Activated T-cell treated with anti-CD3 and anti-CD28 coated beads, Interleukin-2, amount 50 U/mL, for 72 hours (primary cell): ENCODE measurements around the gene SLC2A5. TPM values are rescaled to one million over a fixed set of nuclear protein-coding genes. Genes with fewer than 3 reads are reported as not detected.

Source experiments
- ATAC-seq, 2 donors: fragments of 150-1000 bp; cut with Tn5 transposase; replicated peaks in 1 of 2; 2 replicates each; pipeline ENCODE4 v1.10.0; 2021; ENCODE audit warnings: moderate library complexity in 2 of 2, mild to moderate bottlenecking in 1 of 2
- DNase-seq, 2 donors: peaks; one replicate each; pipeline ENCODE4 v3.0.0; 2021 to 2022; ENCODE audit warnings: mixed read lengths in 1 of 2
- H3K27ac Mint-ChIP-seq: one replicate; pipeline ENCODE4 v1.8.0; 2022; ENCODE audit warnings: mild to moderate bottlenecking, moderate library complexity, mixed read lengths
- H3K27me3 Mint-ChIP-seq: one replicate; pipeline ENCODE4 v1.8.0; 2022; ENCODE audit warnings: low read depth, mixed read lengths
- H3K36me3 Mint-ChIP-seq, 2 donors: one replicate each; pipeline ENCODE4 v1.8.0; 2022; ENCODE audit warnings: mixed read lengths in 2 of 2, mild to moderate bottlenecking in 1 of 2; ENCODE audit not compliant: insufficient read depth in 2 of 2
- H3K4me1 Mint-ChIP-seq: one replicate; pipeline ENCODE4 v1.8.0; 2022; ENCODE audit warnings: low read depth, mixed read lengths
- H3K4me3 Mint-ChIP-seq, 2 donors: one replicate each; pipeline ENCODE4 v1.8.0; 2022; ENCODE audit warnings: mild to moderate bottlenecking in 2 of 2, mixed read lengths in 2 of 2, moderate library complexity in 2 of 2
- H3K9me3 Mint-ChIP-seq, 2 donors: one replicate each; pipeline ENCODE4 v1.8.0; 2022; ENCODE audit warnings: mixed read lengths in 2 of 2
- total RNA-seq, 2 donors: library from RNA; stranded (reverse); gene quantifications; one replicate each; pipeline ENCODE4 v1.2.3, GENCODE V29; 2022

Gene SLC2A5
- total RNA-seq: not detected

GRCh38 chr1:9069326-9070100, at the start of gene SLC2A5:
Gene SLC2A5 (minus strand): TSS chr1:9069635. CDS start chr1:9069536, 99 bp downstream.
- Mint-ChIP-seq H3K36me3 (no peaks in the 10 kb centered on the region), H3K4me3 (no peak within 1 kb of the TSS)

GRCh38 chr1:9118186-9118585, 48.8 kb upstream of the SLC2A5 start:
- Mint-ChIP-seq H3K27me3 (no peaks in the 10 kb centered on the region), H3K4me3 (no peak overlapping the region), H3K27ac (no peak overlapping the region), H3K9me3 (no peaks in the 10 kb centered on the region), H3K4me1 (peaks cover 23% of the 10 kb centered on the region), H3K36me3 (no peaks in the 10 kb centered on the region)
- DNase-seq (no peak), ATAC-seq (no peak)

More at GRCh38 chr1:9069326-9070100, at the start of gene SLC2A5:
- H3K4me1 Mint-ChIP-seq: peaks cover 20% of the 10 kb centered on the region
- H3K27ac Mint-ChIP-seq: no peak within 1 kb of the TSS
- ATAC-seq: peak in 1 of 2 donors; percentile 25
- no peak for DNase-seq
- peaks cover 11% of the 10 kb centered on the region for H3K27me3 Mint-ChIP-seq
- H3K9me3 Mint-ChIP-seq: no peaks in the 10 kb centered on the region

GRCh38 chr1:9115351-9116205, 46.1 kb upstream of the SLC2A5 start:
- Mint-ChIP-seq H3K27me3 (no peaks in the 10 kb centered on the region), H3K27ac (no peak overlapping the region)

GRCh38 chr1:9112961-9113880, 43.8 kb upstream of the SLC2A5 start:
- Mint-ChIP-seq H3K4me1 (peaks cover 34% of the 10 kb centered on the region), H3K9me3 (no peaks in the 10 kb centered on the region), H3K36me3 (no peaks in the 10 kb centered on the region), H3K4me3 (peak overlapping the region in 1 of 2 donors; percentile 10), H3K27ac (no peak overlapping the region), H3K27me3 (no peaks in the 10 kb centered on the region)
- peak in 1 of 2 donors; percentile 22 for DNase-seq
- peak; percentile 39 to 48 for ATAC-seq

More at GRCh38 chr1:9115351-9116205, 46.1 kb upstream of the SLC2A5 start:
- ATAC-seq: peak in 1 of 2 donors; percentile 33
- DNase-seq: no peak
- H3K4me3 Mint-ChIP-seq: no peak overlapping the region
- H3K36me3 Mint-ChIP-seq: no peaks in the 10 kb centered on the region
- no peaks in the 10 kb centered on the region for H3K9me3 Mint-ChIP-seq
- H3K4me1 Mint-ChIP-seq: peaks cover 34% of the 10 kb centered on the region

- Mint-ChIP-seq H3K27me3 (no peaks in the 10 kb centered on the region), H3K36me3 (no peaks in the 10 kb centered on the region), H3K4me3 (peak overlapping the region in 1 of 2 donors; percentile 20), H3K4me1 (peaks cover 34% of the 10 kb centered on the region), H3K9me3 (no peaks in the 10 kb centered on the region), H3K27ac (no peak overlapping the region)
- DNase-seq (peak; percentile 35 to 52), ATAC-seq (peak; percentile 74 to 75)
Observed at GRCh38 chr1:9111957-9112356, 42.5 kb upstream of the SLC2A5 start.

GRCh38 chr1:9111357-9111691, 41.9 kb upstream of the SLC2A5 start:
- Mint-ChIP-seq H3K36me3 (no peaks in the 10 kb centered on the region), H3K4me1 (peaks cover 34% of the 10 kb centered on the region)

GRCh38 chr1:9110669-9111356, 41.4 kb upstream of the SLC2A5 start:
- ATAC-seq (peak; percentile 64 to 71), DNase-seq (peak; percentile 88 to 91)
- peak overlapping the region in 1 of 2 donors; percentile 12 for H3K4me3 Mint-ChIP-seq
- no peaks in the 10 kb centered on the region for H3K9me3 Mint-ChIP-seq
- H3K4me1 Mint-ChIP-seq: peaks cover 34% of the 10 kb centered on the region
- H3K27me3 Mint-ChIP-seq: no peaks in the 10 kb centered on the region
- no peak overlapping the region for H3K27ac Mint-ChIP-seq
- H3K36me3 Mint-ChIP-seq: no peaks in the 10 kb centered on the region

More at GRCh38 chr1:9111357-9111691, 41.9 kb upstream of the SLC2A5 start:
- Mint-ChIP-seq H3K4me3 (peak overlapping the region in 1 of 2 donors; percentile 12), H3K27me3 (no peaks in the 10 kb centered on the region), H3K27ac (no peak overlapping the region), H3K9me3 (no peaks in the 10 kb centered on the region)
- DNase-seq (no peak), ATAC-seq (no peak)

GRCh38 chr1:9108056-9108665, 38.7 kb upstream of the SLC2A5 start:
- Mint-ChIP-seq H3K4me1 (peaks cover 25% of the 10 kb centered on the region), H3K4me3 (no peak overlapping the region), H3K27ac (no peak overlapping the region), H3K36me3 (no peaks in the 10 kb centered on the region), H3K9me3 (no peaks in the 10 kb centered on the region), H3K27me3 (no peaks in the 10 kb centered on the region)
- DNase-seq: no peak
- no peak for ATAC-seq

GRCh38 chr1:9107136-9107535, 37.7 kb upstream of the SLC2A5 start:
- Mint-ChIP-seq H3K4me3 (no peak overlapping the region), H3K27ac (no peak overlapping the region), H3K9me3 (no peaks in the 10 kb centered on the region), H3K27me3 (no peaks in the 10 kb centered on the region), H3K4me1 (peaks cover 15% of the 10 kb centered on the region), H3K36me3 (no peaks in the 10 kb centered on the region)
- DNase-seq: no peak
- ATAC-seq: no peak

- H3K4me3 Mint-ChIP-seq: no peak overlapping the region
- H3K27me3 Mint-ChIP-seq: no peaks in the 10 kb centered on the region
- ATAC-seq: no peak
Observed at GRCh38 chr1:9106286-9106685, 36.9 kb upstream of the SLC2A5 start.

GRCh38 chr1:9105336-9105867, 36.0 kb upstream of the SLC2A5 start:
- Mint-ChIP-seq H3K9me3 (no peaks in the 10 kb centered on the region), H3K27ac (no peak overlapping the region), H3K4me1 (no peaks in the 10 kb centered on the region), H3K27me3 (no peaks in the 10 kb centered on the region), H3K36me3 (no peaks in the 10 kb centered on the region), H3K4me3 (no peak overlapping the region)
- ATAC-seq (no peak), DNase-seq (no peak)

More at GRCh38 chr1:9106286-9106685, 36.9 kb upstream of the SLC2A5 start:
- H3K4me1 Mint-ChIP-seq: peaks cover 6% of the 10 kb centered on the region
- no peaks in the 10 kb centered on the region for H3K36me3 Mint-ChIP-seq
- no peaks in the 10 kb centered on the region for H3K9me3 Mint-ChIP-seq
- H3K27ac Mint-ChIP-seq: no peak overlapping the region
- DNase-seq: no peak
